HG03159 (cell line): ENCODE measurements around the gene CNIH4.
"Not testable (repeated sequence)": the region's sequence is repeated elsewhere in the genome, so short reads cannot be mapped to it uniquely, and the experiment has no call there.

Experiments
- ATAC-seq: cut with Tn5 transposase; IDR thresholded peaks from one replicate; pipeline ENCODE4 v1.9.1; 2021; ENCODE audit warnings: mild to moderate bottlenecking, moderate library complexity; ENCODE audit not compliant: unreplicated experiment

Gene CNIH4

GRCh38 chr1:224356685-224357625 is at the start of gene CNIH4:
Gene CNIH4 (plus strand): TSS chr1:224356879. CDS start chr1:224356925, 46 bp downstream.
- peak; percentile 99 for ATAC-seq

GRCh38 chr1:224308064-224308463 is 48.6 kb upstream of the CNIH4 start:
- ATAC-seq = no peak

- ATAC-seq = not testable (repeated sequence)
Observed at GRCh38 chr1:224311503-224311902, 45.2 kb upstream of the CNIH4 start.

GRCh38 chr1:224312025-224312424 is 44.7 kb upstream of the CNIH4 start:
- ATAC-seq = no peak

- ATAC-seq = no peak
Observed at GRCh38 chr1:224317383-224318045, 39.2 kb upstream of the CNIH4 start.

- ATAC-seq = no peak
Observed at GRCh38 chr1:224321706-224322105, 35.0 kb upstream of the CNIH4 start.

- no peak for ATAC-seq
Observed at GRCh38 chr1:224325959-224326358, 30.7 kb upstream of the CNIH4 start.

- ATAC-seq = no peak
Observed at GRCh38 chr1:224328644-224329043, 28.0 kb upstream of the CNIH4 start.

DNA sequence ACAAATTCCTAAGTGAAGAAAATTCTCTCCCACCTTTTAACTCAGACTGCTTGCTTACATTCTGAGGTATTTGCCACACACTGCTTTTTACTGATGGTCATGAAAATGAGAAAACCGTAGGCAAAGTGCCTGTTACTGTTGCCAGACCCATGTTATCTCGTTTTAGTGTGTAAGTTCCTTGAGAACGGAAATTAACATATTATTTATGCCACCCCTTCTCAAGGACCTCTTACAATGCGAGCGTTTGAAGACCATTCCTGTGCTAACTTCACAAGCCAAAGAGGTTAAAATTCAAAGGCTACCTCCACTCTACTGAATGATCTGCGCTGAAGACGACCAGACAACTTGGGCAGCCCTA is 27.2 kb upstream of the CNIH4 start:
- peak; percentile 0 for ATAC-seq

GRCh38 chr1:224329842-224330753 is 26.6 kb upstream of the CNIH4 start, which contains the start of gene NVL:
Gene NVL (minus strand): TSS chr1:224330172. CDS start chr1:224330127, 45 bp downstream.
- peak; percentile 81 for ATAC-seq

GRCh38 chr1:224331326-224331725 is 25.4 kb upstream of the CNIH4 start:
- no peak for ATAC-seq

GRCh38 chr1:224331824-224332223 is 24.9 kb upstream of the CNIH4 start:
- no peak for ATAC-seq

DNA sequence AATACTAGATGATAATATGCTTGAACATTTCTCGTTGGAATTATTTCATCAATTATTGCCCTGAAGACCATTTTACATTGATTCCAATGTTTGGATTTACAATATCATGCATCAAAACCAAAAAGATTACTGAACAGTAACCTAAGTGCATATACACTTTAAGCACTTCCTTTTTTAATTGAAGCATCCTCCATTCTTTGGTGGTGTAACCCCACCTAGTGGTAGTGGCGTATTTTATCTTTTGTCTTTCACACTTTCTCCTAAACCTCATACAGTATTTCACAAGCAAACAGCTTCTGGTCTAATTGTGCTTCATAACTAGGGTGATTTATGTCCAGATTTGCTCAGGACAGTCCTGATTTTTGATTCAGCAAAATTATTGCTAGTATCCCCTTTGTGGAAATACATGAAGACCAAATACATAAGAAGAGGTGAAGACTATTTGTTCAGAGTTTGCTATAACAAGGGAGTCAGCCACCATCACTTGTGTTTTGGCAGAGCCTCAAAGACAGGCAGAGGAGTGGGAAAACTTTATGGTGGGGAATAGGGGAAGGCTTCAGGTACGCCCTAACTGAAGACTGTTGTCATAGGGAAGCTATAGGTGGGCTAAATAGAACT is 23.3 kb upstream of the CNIH4 start:
- peak; percentile 47 for ATAC-seq

GRCh38 chr1:224333939-224334786 is 22.5 kb upstream of the CNIH4 start:
- no peak for ATAC-seq

DNA sequence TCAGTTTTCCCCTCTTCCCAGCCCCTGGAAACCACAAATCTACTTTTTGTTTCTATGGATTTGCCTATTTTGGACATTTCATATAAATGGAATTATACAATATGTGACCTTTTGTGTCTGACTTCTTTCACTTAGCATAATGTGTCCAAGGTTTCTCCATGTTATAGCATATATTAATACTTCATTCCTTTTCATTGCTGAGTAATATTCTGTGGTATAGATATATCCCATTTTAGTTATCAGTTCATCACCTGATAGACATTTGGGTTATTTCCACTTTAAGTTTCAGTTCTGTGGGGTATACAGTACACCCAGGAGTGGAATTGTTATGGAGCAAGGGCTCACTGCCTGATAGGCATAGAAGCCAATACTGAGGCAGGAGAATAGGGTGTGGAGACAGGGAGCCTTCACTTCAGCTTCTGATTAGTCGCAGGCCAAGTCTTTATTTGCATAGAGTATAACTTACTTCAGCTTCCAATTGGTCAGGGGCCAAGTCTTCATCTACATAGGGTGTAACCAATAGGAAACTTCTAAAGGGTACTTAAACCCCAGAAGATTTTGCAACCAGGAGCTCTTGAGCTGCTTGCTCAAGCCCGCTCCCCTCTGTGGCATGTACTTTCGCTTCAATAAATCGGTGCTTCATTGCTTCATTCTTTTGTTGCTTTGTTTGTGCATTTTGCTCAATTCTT is 18.4 kb upstream of the CNIH4 start:
- no peak for ATAC-seq

GRCh38 chr1:224339442-224340033 is 17.1 kb upstream of the CNIH4 start:
- no peak for ATAC-seq

GRCh38 chr1:224340453-224341384 is 16.0 kb upstream of the CNIH4 start:
- not testable (repeated sequence) for ATAC-seq

DNA sequence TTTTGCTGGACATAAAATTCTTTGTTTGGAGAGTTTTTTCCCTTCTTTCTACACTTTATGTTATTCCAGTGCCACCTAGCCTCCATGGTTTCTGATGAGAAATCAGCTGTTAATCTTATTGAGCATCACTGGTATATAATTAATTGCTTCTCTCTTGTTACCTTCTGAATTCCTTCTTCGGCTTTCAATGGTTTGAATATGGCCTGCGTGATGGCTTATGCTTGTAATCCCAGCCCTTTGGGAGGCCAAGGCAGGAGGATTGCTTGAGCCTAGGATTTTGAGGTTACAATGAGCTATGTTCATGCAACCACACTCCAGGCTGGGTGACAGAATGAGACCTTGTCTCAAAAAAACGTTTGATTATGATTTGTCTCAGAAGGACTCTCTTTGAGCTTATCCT is 13.0 kb upstream of the CNIH4 start:
- ATAC-seq = no peak
